IPS-20b (cell line): ENCODE results near the gene BCOR.

Experiments used
- H3K27ac ChIP-seq: one replicate; pipeline ENCODE4 v1.5.1; 2013; ENCODE audit warnings: low read length
- H3K27me3 ChIP-seq: 2 replicates; pipeline ENCODE4 v1.6.1; 2013; ENCODE audit warnings: mild to moderate bottlenecking, low read length, inconsistent platforms; ENCODE audit not compliant: insufficient read depth
- H3K36me3 ChIP-seq: 2 replicates; pipeline ENCODE4 v1.6.1; 2013; ENCODE audit warnings: low read depth, mild to moderate bottlenecking, inconsistent platforms, low read length, moderate library complexity; ENCODE audit not compliant: insufficient read depth
- H3K4me1 ChIP-seq: 2 replicates; pipeline ENCODE4 v1.6.1; 2013; ENCODE audit warnings: mild to moderate bottlenecking, control low read depth, inconsistent platforms, low read length, moderate library complexity; ENCODE audit not compliant: insufficient read depth
- H3K4me3 ChIP-seq: 2 replicates; pipeline ENCODE4 v1.5.1; 2013; ENCODE audit warnings: mild to moderate bottlenecking, low read length, inconsistent platforms
- H3K9ac ChIP-seq: 2 replicates; pipeline ENCODE4 v1.6.1; 2013; ENCODE audit warnings: low read depth, mild to moderate bottlenecking, inconsistent platforms, low read length, moderate library complexity
- H3K9me3 ChIP-seq: 2 replicates; pipeline ENCODE4 v1.6.1; 2013; ENCODE audit warnings: mild to moderate bottlenecking, low read depth, low read length, inconsistent platforms; ENCODE audit not compliant: insufficient read depth

BCOR gene

GRCh38 chrX:40132751-40133150 lies 35.0 kb upstream of the BCOR start:
- Histone ChIP-seq H3K9me3 (no peaks in the 10 kb centered on the region), H3K4me1 (no peaks in the 10 kb centered on the region), H3K27me3 (no peaks in the 10 kb centered on the region), H3K27ac (no peak overlapping the region), H3K9ac (no peak overlapping the region), H3K4me3 (no peak overlapping the region), H3K36me3 (no peaks in the 10 kb centered on the region)

GRCh38 chrX:40131654-40132337 lies 34.0 kb upstream of the BCOR start:
- H3K4me1 ChIP-seq, result no peaks in the 10 kb centered on the region
- no peaks in the 10 kb centered on the region for H3K9me3 ChIP-seq
- H3K36me3 ChIP-seq, result no peaks in the 10 kb centered on the region
- no peaks in the 10 kb centered on the region for H3K27me3 ChIP-seq
- H3K9ac ChIP-seq, result no peak overlapping the region
- no peak overlapping the region for H3K4me3 ChIP-seq
- H3K27ac ChIP-seq, result no peak overlapping the region

GRCh38 chrX:40130207-40130606 lies 32.4 kb upstream of the BCOR start:
- H3K4me1 ChIP-seq, result no peaks in the 10 kb centered on the region
- no peaks in the 10 kb centered on the region for H3K27me3 ChIP-seq
- no peaks in the 10 kb centered on the region for H3K36me3 ChIP-seq
- H3K9me3 ChIP-seq, result no peaks in the 10 kb centered on the region
- no peak overlapping the region for H3K9ac ChIP-seq
- H3K27ac ChIP-seq, result no peak overlapping the region
- no peak overlapping the region for H3K4me3 ChIP-seq

- no peaks in the 10 kb centered on the region for H3K36me3 ChIP-seq
- no peaks in the 10 kb centered on the region for H3K9me3 ChIP-seq
- H3K4me1 ChIP-seq, result no peaks in the 10 kb centered on the region
- no peak overlapping the region for H3K27ac ChIP-seq
- H3K4me3 ChIP-seq, result no peak overlapping the region
- H3K27me3 ChIP-seq, result no peaks in the 10 kb centered on the region
- no peak overlapping the region for H3K9ac ChIP-seq
Observed at GRCh38 chrX:40127052-40127451, 29.3 kb upstream of the BCOR start.

- Histone ChIP-seq H3K27me3 (no peaks in the 10 kb centered on the region), H3K9me3 (no peaks in the 10 kb centered on the region), H3K9ac (no peak overlapping the region), H3K27ac (no peak overlapping the region), H3K36me3 (no peaks in the 10 kb centered on the region), H3K4me3 (no peak overlapping the region), H3K4me1 (peaks cover 5% of the 10 kb centered on the region; the same call in 1 of the 2 replicates)
Observed at GRCh38 chrX:40122487-40122886, 24.7 kb upstream of the BCOR start.

- Histone ChIP-seq H3K4me1 (peaks cover 6% of the 10 kb centered on the region), H3K36me3 (no peaks in the 10 kb centered on the region), H3K9ac (no peak overlapping the region), H3K9me3 (no peaks in the 10 kb centered on the region), H3K27me3 (no peaks in the 10 kb centered on the region), H3K27ac (no peak overlapping the region), H3K4me3 (no peak overlapping the region)
Observed at GRCh38 chrX:40121618-40122017, 23.9 kb upstream of the BCOR start.

- Histone ChIP-seq H3K27me3 (no peaks in the 10 kb centered on the region), H3K4me3 (no peak overlapping the region), H3K4me1 (peaks cover 8% of the 10 kb centered on the region), H3K27ac (no peak overlapping the region), H3K9ac (no peak overlapping the region), H3K9me3 (no peaks in the 10 kb centered on the region), H3K36me3 (no peaks in the 10 kb centered on the region)
Observed at GRCh38 chrX:40120838-40121580, 23.3 kb upstream of the BCOR start.

GRCh38 chrX:40117715-40118285 lies 20.0 kb upstream of the BCOR start:
- Histone ChIP-seq H3K27ac (no peak overlapping the region), H3K27me3 (no peaks in the 10 kb centered on the region), H3K36me3 (no peaks in the 10 kb centered on the region), H3K4me1 (peaks cover 8% of the 10 kb centered on the region), H3K4me3 (no peak overlapping the region), H3K9me3 (no peaks in the 10 kb centered on the region), H3K9ac (no peak overlapping the region)

- no peaks in the 10 kb centered on the region for H3K27me3 ChIP-seq
- H3K36me3 ChIP-seq, result no peaks in the 10 kb centered on the region
- H3K9ac ChIP-seq, result no peak overlapping the region
- no peaks in the 10 kb centered on the region for H3K9me3 ChIP-seq
- H3K27ac ChIP-seq, result no peak overlapping the region
- no peak overlapping the region for H3K4me3 ChIP-seq
- H3K4me1 ChIP-seq, result peaks cover 8% of the 10 kb centered on the region
Observed at GRCh38 chrX:40116925-40117324, 19.2 kb upstream of the BCOR start.

GRCh38 chrX:40112996-40113395 lies 15.2 kb upstream of the BCOR start:
- no peak overlapping the region for H3K4me3 ChIP-seq
- peaks cover 10% of the 10 kb centered on the region; the same call in 1 of the 2 replicates for H3K27me3 ChIP-seq
- H3K27ac ChIP-seq, result no peak overlapping the region
- peaks cover 2% of the 10 kb centered on the region for H3K4me1 ChIP-seq
- no peaks in the 10 kb centered on the region for H3K36me3 ChIP-seq
- H3K9ac ChIP-seq, result no peak overlapping the region
- no peaks in the 10 kb centered on the region for H3K9me3 ChIP-seq

GRCh38 chrX:40111868-40112267 lies 14.1 kb upstream of the BCOR start:
- H3K9ac ChIP-seq, result no peak overlapping the region
- no peaks in the 10 kb centered on the region for H3K9me3 ChIP-seq
- H3K27me3 ChIP-seq, result peaks cover 10% of the 10 kb centered on the region; the same call in 1 of the 2 replicates
- no peaks in the 10 kb centered on the region for H3K36me3 ChIP-seq
- peaks cover 2% of the 10 kb centered on the region for H3K4me1 ChIP-seq
- no peak overlapping the region for H3K27ac ChIP-seq
- H3K4me3 ChIP-seq, result no peak overlapping the region
